Fibroblast of pulmonary artery (primary cell): ENCODE results near the gene GPR137.

Source experiments
- DNase-seq: peaks from one replicate; pipeline ENCODE4 v3.0.0-alpha.2; 2010; ENCODE audit warnings: low read depth
- H3K4me3 ChIP-seq: replicated peaks from 2 replicates; pipeline ENCODE4 v1.5.1; 2011; ENCODE audit warnings: low read depth, mild to moderate bottlenecking, control low read depth, low read length, moderate library complexity
- CTCF ChIP-seq: IDR thresholded peaks from 2 replicates; pipeline ENCODE4 v1.5.1; 2011; ENCODE audit warnings: mild to moderate bottlenecking, control low read depth, low read length, inconsistent platforms; ENCODE audit errors: missing control alignments

The GPR137 gene

DNA sequence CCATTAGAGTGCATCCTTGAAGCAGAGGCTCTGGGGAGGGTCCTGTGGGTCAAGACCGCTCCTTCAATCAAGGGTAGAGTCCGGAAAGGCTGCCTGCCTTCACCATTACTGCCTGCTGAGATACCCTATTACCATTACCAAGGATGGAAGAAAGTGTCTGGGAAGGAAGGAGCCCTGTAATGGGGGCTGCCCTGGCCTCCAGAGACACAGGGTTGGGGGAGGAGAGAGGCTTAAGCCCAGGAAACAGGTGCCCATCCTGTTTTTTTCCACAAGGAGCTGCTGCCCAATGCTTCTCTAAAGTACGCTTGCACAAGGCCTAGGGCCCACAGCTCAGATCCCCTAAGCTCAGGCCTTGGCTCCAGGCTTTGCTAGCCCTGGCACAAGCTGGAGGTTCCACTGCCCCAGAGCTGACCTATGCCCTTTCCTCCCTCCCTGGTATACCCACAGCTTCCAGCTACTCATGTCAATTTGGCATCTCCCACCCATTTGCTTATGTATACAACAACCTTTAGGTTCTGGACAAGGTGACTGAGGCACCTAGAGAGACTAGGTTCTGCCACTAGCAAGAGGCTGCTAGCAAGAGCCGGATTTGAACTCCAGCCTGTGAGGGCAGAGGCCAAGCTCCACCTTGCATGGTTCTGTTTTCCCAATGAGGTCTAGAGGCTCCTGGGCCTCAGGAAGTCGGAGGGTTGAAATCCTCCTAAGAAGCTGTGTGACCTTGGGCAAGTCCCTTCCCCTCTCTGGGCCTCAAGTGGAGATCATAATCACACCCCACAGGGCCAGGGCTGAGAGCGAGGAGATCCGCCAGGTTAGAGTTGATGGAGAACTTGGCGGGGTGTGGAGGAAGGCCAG is 35.9 kb upstream of the GPR137 start:
- DNase-seq = no peak
- TF ChIP-seq CTCF = no peak
- no peak overlapping the region for H3K4me3 ChIP-seq

DNA sequence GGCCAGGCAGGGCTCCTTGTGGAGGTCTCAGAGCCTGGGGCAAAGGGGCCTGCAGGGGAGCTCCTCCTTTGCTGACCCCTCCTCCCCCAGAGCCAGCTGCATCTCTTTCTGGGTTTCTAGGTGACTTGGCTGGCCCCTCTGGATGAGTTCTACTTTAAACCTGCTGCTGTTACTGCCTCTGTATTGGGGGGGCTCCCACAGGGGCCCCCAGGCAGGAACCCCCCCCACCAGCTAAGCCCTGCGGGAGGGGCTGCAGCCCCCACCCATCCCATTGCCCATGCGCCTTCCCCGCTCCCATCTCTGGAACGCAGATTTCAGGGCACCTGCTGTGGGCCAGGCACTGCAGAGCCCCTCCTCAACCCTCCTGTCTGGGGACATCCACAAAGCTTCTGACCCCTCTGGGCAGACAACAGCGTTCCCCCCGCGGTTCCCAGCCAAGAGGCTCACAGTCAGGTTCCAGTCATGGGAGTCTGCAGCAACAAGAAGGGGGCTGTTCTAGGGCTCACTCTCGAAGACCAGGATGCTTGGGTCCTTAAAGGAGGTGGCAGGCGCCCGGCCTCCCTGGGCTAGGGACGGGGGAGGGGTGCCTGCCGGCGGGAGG is 35.1 kb upstream of the GPR137 start:
- no peak for DNase-seq
- peak overlapping the region; percentile 85 for H3K4me3 ChIP-seq
- TF ChIP-seq CTCF = no peak

GRCh38 chr11:64251016-64251752 is 34.5 kb upstream of the GPR137 start, which contains the start of gene PLCB3:
Gene PLCB3, plus strand, starts transcription at chr11:64251530. Its CDS starts 120 bp downstream, at chr11:64251650.
- no peak for DNase-seq
- TF ChIP-seq CTCF = peak; percentile 29
- peak within 1 kb of the TSS; percentile 85 for H3K4me3 ChIP-seq

GRCh38 chr11:64251753-64252002 is 34.0 kb upstream of the GPR137 start:
- peak overlapping the region; percentile 85 for H3K4me3 ChIP-seq
- DNase-seq = no peak
- no peak for TF ChIP-seq CTCF

DNA sequence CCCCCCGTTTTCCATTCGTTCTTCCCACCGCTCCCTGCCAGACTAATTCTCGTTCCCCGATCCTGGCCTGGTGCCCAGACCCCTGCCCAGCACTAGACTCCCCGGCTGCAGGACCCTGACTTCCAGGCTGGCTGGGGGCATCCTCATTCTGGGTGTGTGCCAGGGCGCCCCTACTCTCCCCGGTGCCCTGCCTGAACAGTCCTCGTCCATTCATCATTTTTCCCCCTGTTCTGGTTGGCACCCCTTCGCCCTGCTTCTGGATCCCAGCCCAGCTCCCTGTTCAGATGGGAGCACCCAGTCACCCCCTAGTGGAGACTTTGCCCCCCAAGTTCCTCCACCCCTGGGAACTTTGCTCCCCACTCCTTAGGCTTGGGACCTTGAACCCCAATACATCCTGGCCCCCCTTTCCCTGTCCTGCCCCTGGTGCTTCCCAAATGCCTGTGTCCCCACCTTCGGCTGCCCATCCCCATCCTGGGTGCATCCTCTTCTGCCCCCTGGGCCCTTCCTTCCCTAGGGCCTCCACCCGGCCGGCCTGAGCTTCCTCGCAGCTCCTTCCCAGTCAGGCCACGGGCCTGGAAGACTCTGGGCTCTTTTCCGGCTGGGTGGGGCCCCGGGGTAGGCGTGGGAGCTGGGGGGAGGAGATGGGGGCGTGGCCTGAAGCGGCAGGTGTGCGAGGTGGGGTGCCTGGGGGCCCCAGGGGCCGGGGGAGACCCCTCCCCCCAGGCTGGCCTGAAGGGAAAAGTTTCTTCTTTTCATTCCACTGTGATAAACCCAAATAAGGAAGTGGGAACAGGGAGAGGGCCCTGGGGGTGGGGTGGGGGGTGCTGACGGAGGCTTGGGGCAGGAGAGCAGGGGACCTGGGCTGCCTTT is 33.4 kb upstream of the GPR137 start:
- no peak for DNase-seq

More for the DNA sequence above, 33.4 kb upstream of the GPR137 start:
- H3K4me3 ChIP-seq = peak overlapping the region; percentile 85
- peak; percentile 39 for TF ChIP-seq CTCF
